Testis (tissue), 3 donors: ENCODE data around the gene TXNRD1. TPM values are rescaled to one million over a fixed set of nuclear protein-coding genes. Genes with fewer than 3 reads are reported as not detected.

ENCODE experiments used
- DNase-seq: peaks from one replicate; pipeline ENCODE4 v3.0.0-alpha.2; 2019
- H3K27ac ChIP-seq, 2 donors: fragments of 200-600 bp; sonication (generic); one replicate each; pipeline ENCODE4 v1.5.1; 2019
- H3K27me3 ChIP-seq: fragments of 200-600 bp; sonication (generic); one replicate; pipeline ENCODE4 v1.5.1; 2019
- H3K36me3 ChIP-seq: fragments of 200-600 bp; sonication (generic); one replicate; pipeline ENCODE4 v1.5.1; 2017; ENCODE audit warnings: low read depth; ENCODE audit errors: missing control alignments
- H3K4me1 ChIP-seq: fragments of 200-600 bp; sonication (generic); one replicate; pipeline ENCODE4 v1.5.1; 2019
- H3K4me3 ChIP-seq, 2 donors: fragments of 200-600 bp; sonication (generic); one replicate each; pipeline ENCODE4 v1.5.1; 2017 to 2019
- H3K9me3 ChIP-seq: fragments of 200-600 bp; sonication (generic); one replicate; pipeline ENCODE4 v1.5.1; 2017
- POLR2A ChIP-seq: fragments of 450-650 bp; IDR thresholded peaks from one replicate; pipeline ENCODE4 v1.6.1; 2017; ENCODE audit warnings: antibody characterized with exemption, mild to moderate bottlenecking, moderate library complexity
- WGBS, 2 donors: methylation state at CpG; one replicate each; pipeline ENCODE4 v1.1.5; 2018; 5-methylcytosine and 5-hydroxymethylcytosine counted together
- intact Hi-C: fragments of 100-400 bp; cut with DNase I; formaldehyde crosslinking; loops from one replicate; pipeline ENCODE4 v1.15.1; 2023; ENCODE audit warnings: low total_unique reads
- polyA plus RNA-seq: library from polyadenylated mRNA; stranded (reverse); fragments of 350-450 nt; fragmentation: Illumina TruSeq; extraction: RNeasy Lipid Tissue Mini Kit (QIAGEN cat#74804); gene quantifications from one replicate; pipeline ENCODE4 v1.2.3, GENCODE V29; 2014; ENCODE audit warnings: low read depth, low replicate concordance; ENCODE audit not compliant: insufficient read depth
- total RNA-seq, 2 donors: library from RNA; depleted of rRNA; stranded (reverse); fragments of >200 nt; gene quantifications; one replicate each; pipeline ENCODE4 v1.2.3, GENCODE V29; 2016
- TF ChIP-seq, protein P1 (sequence below), 3 experiments: fragments of 450-650 bp in 2 of 3; fragments of 200-600 bp in 1 of 3; sonication (generic) in 1 of 3; IDR thresholded peaks; one replicate each; pipeline ENCODE4 v1.5.1; 2016 to 2019; ENCODE audit warnings: antibody characterized with exemption in 3 of 3, mild to moderate bottlenecking in 2 of 3, moderate library complexity in 1 of 3

The TXNRD1 gene
- total and polyA plus RNA-seq, 3 donors from 2014 or later, result 67.8 to 110 (median 96.2) TPM

GRCh38 chr12:104339663-104340062 is 124.1 kb downstream of the TXNRD1 start:
- Histone ChIP-seq H3K27ac (no peak overlapping the region), H3K4me1 (peaks cover 26% of the 10 kb centered on the region), H3K36me3 (no peaks in the 10 kb centered on the region), H3K27me3 (no peaks in the 10 kb centered on the region), H3K9me3 (no peaks in the 10 kb centered on the region), H3K4me3 (no peak overlapping the region)
- DNase-seq, result no peak
- TF ChIP-seq, protein P1, sequence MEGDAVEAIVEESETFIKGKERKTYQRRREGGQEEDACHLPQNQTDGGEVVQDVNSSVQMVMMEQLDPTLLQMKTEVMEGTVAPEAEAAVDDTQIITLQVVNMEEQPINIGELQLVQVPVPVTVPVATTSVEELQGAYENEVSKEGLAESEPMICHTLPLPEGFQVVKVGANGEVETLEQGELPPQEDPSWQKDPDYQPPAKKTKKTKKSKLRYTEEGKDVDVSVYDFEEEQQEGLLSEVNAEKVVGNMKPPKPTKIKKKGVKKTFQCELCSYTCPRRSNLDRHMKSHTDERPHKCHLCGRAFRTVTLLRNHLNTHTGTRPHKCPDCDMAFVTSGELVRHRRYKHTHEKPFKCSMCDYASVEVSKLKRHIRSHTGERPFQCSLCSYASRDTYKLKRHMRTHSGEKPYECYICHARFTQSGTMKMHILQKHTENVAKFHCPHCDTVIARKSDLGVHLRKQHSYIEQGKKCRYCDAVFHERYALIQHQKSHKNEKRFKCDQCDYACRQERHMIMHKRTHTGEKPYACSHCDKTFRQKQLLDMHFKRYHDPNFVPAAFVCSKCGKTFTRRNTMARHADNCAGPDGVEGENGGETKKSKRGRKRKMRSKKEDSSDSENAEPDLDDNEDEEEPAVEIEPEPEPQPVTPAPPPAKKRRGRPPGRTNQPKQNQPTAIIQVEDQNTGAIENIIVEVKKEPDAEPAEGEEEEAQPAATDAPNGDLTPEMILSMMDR (IDR thresholded peaks at IDR 0.05), result no peak
- no peak for TF ChIP-seq POLR2A
- 71 to 88% methylated on average over 3 of the region's 3 CpGs for WGBS, 2 donors
- intact Hi-C loops, result no loop called here

DNA sequence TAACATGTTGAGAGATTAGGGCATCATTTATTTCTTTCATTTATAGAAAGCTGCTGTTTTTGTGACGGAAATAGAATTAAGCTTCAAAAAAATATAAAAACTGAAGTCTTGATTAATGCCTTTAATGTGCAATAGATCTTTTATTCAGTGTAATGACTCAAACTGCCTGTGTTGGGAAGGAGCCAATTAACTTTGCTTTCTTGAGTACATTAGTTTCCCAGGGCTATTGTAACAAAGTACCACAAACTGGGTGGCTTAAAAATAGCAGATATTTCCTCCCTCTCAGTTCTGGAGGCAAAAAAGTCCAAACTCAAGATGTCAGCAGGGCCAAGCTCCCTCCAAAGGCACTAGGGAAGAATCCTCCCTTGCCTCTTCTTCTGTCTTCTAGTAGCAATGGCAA is 124.6 kb downstream of the TXNRD1 start:
- H3K9me3 ChIP-seq, result no peaks in the 10 kb centered on the region
- intact Hi-C loops, result no loop called here
- 51 to 64% methylated on average over 1 of the region's 1 CpG for WGBS, 2 donors
- peak; percentile 41 for DNase-seq
- TF ChIP-seq, protein P1 (IDR thresholded peaks at IDR 0.05), result no peak
- TF ChIP-seq POLR2A, result no peak
- H3K4me3 ChIP-seq, result no peak overlapping the region
- no peaks in the 10 kb centered on the region for H3K27me3 ChIP-seq
- H3K4me1 ChIP-seq, result peaks cover 26% of the 10 kb centered on the region
- H3K27ac ChIP-seq, result peak overlapping the region; percentile 3 to 16
- no peaks in the 10 kb centered on the region for H3K36me3 ChIP-seq

DNA sequence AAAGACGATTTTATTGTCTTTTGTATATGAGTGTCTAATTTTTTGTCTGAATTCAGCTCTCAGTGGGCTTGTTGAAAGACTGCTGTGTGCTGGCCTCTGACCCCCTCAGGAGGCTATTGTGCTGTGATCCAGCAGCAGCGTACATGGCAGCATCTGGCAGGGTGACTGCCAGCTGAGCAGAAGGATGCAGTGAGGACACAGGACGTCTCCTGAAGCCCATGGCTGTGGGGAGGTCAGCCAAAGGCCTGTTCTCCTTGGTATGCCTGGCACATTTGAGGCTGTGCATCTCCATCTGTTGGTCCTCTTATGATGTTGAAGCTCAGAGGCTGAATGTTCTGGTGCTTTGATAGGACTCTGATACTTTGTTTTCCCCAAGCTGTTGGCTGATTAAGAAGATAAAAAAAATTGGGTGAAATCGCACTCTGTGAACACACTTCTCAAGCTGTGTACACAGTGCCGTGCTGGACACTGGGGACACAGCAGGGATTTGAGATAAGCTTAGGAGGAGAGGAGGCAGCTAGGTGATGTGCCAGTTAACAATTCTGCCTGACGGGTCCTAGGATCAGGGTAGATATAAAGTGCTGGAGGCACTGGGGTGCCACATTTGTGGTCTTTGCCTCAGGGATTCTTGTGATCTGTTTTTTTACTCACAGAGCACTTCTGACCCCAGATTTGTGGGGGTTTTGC is 125.5 kb downstream of the TXNRD1 start:
- H3K4me1 ChIP-seq, result peaks cover 26% of the 10 kb centered on the region

GRCh38 chr12:104342147-104342546 is 126.6 kb downstream of the TXNRD1 start:
- no peaks in the 10 kb centered on the region for H3K9me3 ChIP-seq
- intact Hi-C loops, result no loop called here
- TF ChIP-seq POLR2A, result no peak
- TF ChIP-seq, protein P1 (IDR thresholded peaks at IDR 0.05), result no peak
- H3K36me3 ChIP-seq, result no peaks in the 10 kb centered on the region
- peaks cover 26% of the 10 kb centered on the region for H3K4me1 ChIP-seq
- WGBS, 2 donors, result 88 to 91% methylated on average over 2 of the region's 2 CpGs
- no peak overlapping the region for H3K27ac ChIP-seq
- H3K27me3 ChIP-seq, result no peaks in the 10 kb centered on the region
- H3K4me3 ChIP-seq, result no peak overlapping the region
- no peak for DNase-seq

More for the DNA sequence above, 125.5 kb downstream of the TXNRD1 start:
- Histone ChIP-seq H3K27ac (peak overlapping the region; percentile 3 to 16), H3K9me3 (no peaks in the 10 kb centered on the region), H3K36me3 (no peaks in the 10 kb centered on the region), H3K27me3 (no peaks in the 10 kb centered on the region), H3K4me3 (no peak overlapping the region)
- intact Hi-C loops, result no loop called here
- 33 to 43% methylated on average over 5 to 6 of the region's 6 CpGs for WGBS, 2 donors
- DNase-seq, result peak; percentile 51
- TF ChIP-seq, protein P1 (IDR thresholded peaks at IDR 0.05), result no peak
- no peak for TF ChIP-seq POLR2A
